NB4 (cell line): ENCODE measurements around the gene GLYATL3.

Source experiments
- POLR2A ChIP-seq: IDR thresholded peaks from 2 replicates; pipeline ENCODE4 v1.6.1; 2011; ENCODE audit warnings: mild to moderate bottlenecking; ENCODE audit not compliant: insufficient read length; ENCODE audit errors: extremely low read depth
- TF ChIP-seq, protein P1 (sequence below): IDR thresholded peaks from one replicate; pipeline ENCODE4 v1.5.1; 2012; ENCODE audit warnings: low read depth, low read length

GRCh38 chr6:49555951-49556350 lies 56.2 kb downstream of the GLYATL3 start:
- no peak for TF ChIP-seq POLR2A
- TF ChIP-seq, protein P1, sequence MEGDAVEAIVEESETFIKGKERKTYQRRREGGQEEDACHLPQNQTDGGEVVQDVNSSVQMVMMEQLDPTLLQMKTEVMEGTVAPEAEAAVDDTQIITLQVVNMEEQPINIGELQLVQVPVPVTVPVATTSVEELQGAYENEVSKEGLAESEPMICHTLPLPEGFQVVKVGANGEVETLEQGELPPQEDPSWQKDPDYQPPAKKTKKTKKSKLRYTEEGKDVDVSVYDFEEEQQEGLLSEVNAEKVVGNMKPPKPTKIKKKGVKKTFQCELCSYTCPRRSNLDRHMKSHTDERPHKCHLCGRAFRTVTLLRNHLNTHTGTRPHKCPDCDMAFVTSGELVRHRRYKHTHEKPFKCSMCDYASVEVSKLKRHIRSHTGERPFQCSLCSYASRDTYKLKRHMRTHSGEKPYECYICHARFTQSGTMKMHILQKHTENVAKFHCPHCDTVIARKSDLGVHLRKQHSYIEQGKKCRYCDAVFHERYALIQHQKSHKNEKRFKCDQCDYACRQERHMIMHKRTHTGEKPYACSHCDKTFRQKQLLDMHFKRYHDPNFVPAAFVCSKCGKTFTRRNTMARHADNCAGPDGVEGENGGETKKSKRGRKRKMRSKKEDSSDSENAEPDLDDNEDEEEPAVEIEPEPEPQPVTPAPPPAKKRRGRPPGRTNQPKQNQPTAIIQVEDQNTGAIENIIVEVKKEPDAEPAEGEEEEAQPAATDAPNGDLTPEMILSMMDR = no peak
